Gastrocnemius medialis (tissue), 4 donors: ENCODE measurements around the gene LRRC66.

ENCODE experiments used
- POLR2A ChIP-seq, 2 donors: fragments of 450-650 bp; IDR thresholded peaks; one replicate each; pipeline ENCODE4 v1.6.1; 2017; ENCODE audit warnings: antibody characterized with exemption in 2 of 2, mild to moderate bottlenecking in 2 of 2, moderate library complexity in 2 of 2
- TF ChIP-seq, protein P1 (sequence below), 5 experiments: fragments of 450-650 bp in 3 of 5; fragments of 200-600 bp in 2 of 5; sonication (generic) in 2 of 5; IDR thresholded peaks in 4 of 5; conservative IDR thresholded peaks in 1 of 5; 1 replicate in 4 of 5; 2 replicates in 1 of 5; pipeline ENCODE4 v1.5.1; 2016 to 2019; ENCODE audit warnings: antibody characterized with exemption in 5 of 5, mild to moderate bottlenecking in 3 of 5, moderate library complexity in 3 of 5

DNA sequence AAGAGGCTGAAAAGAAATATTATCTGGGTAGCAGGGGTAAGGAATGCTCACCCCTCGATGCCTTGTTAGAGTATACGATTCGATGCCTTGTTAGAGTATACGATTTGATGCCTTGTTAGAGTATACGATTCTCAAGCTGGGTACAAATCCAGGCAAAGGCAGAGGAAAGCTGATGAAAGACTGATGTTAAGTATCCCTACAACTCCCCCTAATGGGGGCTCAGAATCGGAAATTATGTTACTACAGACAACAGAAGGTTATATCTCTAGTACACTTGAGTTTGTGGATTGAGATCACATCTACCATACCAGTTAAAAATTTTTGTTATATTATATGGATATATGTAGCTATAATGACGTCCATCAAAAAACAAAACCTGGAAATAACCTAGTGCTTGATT lies 4.8 kb downstream of the LRRC66 start:
- TF ChIP-seq, protein P1, sequence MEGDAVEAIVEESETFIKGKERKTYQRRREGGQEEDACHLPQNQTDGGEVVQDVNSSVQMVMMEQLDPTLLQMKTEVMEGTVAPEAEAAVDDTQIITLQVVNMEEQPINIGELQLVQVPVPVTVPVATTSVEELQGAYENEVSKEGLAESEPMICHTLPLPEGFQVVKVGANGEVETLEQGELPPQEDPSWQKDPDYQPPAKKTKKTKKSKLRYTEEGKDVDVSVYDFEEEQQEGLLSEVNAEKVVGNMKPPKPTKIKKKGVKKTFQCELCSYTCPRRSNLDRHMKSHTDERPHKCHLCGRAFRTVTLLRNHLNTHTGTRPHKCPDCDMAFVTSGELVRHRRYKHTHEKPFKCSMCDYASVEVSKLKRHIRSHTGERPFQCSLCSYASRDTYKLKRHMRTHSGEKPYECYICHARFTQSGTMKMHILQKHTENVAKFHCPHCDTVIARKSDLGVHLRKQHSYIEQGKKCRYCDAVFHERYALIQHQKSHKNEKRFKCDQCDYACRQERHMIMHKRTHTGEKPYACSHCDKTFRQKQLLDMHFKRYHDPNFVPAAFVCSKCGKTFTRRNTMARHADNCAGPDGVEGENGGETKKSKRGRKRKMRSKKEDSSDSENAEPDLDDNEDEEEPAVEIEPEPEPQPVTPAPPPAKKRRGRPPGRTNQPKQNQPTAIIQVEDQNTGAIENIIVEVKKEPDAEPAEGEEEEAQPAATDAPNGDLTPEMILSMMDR (IDR thresholded peaks at IDR 0.05 in 4 of 5, conservative IDR thresholded peaks at IDR 0.05 in 1 of 5): no peak
- TF ChIP-seq POLR2A (IDR thresholded peaks at IDR 0.05): no peak
